Activated CD8-positive, alpha-beta memory T cell treated with anti-CD3 and anti-CD28 coated beads for 36 hours (primary cell): Measurements from ENCODE around the gene MICALL1. TPM values are rescaled to one million over a fixed set of nuclear protein-coding genes. Genes with fewer than 3 reads are reported as not detected.

Experiments used
- CTCF ChIA-PET: fragments of 350-600 bp; sonication (Branson Sonifier 250); formaldehyde crosslinking; loops from one replicate; lab custom pipeline; 2021; ENCODE audit warnings: antibody characterized with exemption; lab: Charles Lee
- POLR2A ChIA-PET: fragments of 350-600 bp; sonication (Branson Sonifier 250); formaldehyde crosslinking; loops from one replicate; lab custom pipeline; 2021; ENCODE audit warnings: antibody characterized with exemption; lab: Charles Lee
- total RNA-seq, 2 experiments: library from RNA; stranded (reverse); gene quantifications; one replicate each; pipeline ENCODE4 v1.2.3, GENCODE V29; 2021

MICALL1 gene, protein sequence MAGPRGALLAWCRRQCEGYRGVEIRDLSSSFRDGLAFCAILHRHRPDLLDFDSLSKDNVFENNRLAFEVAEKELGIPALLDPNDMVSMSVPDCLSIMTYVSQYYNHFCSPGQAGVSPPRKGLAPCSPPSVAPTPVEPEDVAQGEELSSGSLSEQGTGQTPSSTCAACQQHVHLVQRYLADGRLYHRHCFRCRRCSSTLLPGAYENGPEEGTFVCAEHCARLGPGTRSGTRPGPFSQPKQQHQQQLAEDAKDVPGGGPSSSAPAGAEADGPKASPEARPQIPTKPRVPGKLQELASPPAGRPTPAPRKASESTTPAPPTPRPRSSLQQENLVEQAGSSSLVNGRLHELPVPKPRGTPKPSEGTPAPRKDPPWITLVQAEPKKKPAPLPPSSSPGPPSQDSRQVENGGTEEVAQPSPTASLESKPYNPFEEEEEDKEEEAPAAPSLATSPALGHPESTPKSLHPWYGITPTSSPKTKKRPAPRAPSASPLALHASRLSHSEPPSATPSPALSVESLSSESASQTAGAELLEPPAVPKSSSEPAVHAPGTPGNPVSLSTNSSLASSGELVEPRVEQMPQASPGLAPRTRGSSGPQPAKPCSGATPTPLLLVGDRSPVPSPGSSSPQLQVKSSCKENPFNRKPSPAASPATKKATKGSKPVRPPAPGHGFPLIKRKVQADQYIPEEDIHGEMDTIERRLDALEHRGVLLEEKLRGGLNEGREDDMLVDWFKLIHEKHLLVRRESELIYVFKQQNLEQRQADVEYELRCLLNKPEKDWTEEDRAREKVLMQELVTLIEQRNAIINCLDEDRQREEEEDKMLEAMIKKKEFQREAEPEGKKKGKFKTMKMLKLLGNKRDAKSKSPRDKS
- 10 to 100 TPM; 17.9 to 20.5 TPM for total RNA-seq

DNA sequence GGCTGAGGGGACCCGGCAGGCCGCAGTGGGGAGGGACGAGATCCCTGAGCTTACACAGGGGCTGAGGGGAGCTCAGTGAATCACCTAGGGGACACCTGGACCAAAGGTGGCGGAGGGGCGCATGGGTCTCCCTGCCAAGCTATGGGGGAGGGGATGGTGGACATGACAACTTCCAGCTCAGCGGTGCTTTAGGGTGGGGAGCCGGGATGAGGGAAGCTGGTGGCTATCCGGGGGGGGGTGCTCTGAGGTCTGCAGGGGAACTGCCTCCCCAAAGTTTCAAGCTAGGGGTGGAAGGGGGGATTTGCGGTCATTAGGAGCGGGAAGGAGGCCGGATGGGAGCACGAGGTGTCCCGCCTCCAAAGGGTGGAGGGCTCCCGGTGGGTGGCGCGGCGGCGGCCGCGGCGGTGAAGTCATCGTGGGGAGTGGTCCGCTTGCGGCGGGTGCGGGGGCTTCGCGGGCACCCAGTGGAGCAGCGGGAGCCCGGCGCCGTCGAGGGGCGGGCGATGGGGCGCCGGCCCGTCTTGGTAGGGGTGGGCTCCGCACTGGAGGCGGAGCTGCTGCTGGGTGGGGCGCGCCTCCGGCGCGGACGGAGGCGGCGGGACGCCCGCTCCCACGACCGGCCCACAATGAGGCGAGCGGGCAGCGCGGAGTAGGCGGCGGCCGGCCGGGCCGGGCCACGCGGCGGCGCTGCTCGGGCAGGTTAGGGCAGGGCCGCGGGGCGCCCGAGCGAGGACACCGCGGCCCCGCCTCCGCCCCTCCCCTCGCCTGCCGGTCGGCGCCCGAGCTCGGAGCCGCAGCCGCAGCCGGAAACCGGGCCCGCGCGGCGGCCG, at the start of gene MICALL1:
Gene MICALL1, plus strand, starts transcription at position 764 of the 830 bp plus-strand sequence. CDS start 126 bp downstream, outside the sequence.
- POLR2A ChIA-PET, result interaction anchor here (0.6 to 2.3 kb wide), 3 partner anchors 9 to 279 kb away, joined by 5 to 11 read pairs (median 6); no protein-coding TSS in a partner anchor
- CTCF ChIA-PET, result interaction anchor here (0.6 to 2.5 kb wide), 9 partner anchors 9 to 456 kb away, joined by 3 to 8 read pairs (median 3); no protein-coding TSS in a partner anchor

DNA sequence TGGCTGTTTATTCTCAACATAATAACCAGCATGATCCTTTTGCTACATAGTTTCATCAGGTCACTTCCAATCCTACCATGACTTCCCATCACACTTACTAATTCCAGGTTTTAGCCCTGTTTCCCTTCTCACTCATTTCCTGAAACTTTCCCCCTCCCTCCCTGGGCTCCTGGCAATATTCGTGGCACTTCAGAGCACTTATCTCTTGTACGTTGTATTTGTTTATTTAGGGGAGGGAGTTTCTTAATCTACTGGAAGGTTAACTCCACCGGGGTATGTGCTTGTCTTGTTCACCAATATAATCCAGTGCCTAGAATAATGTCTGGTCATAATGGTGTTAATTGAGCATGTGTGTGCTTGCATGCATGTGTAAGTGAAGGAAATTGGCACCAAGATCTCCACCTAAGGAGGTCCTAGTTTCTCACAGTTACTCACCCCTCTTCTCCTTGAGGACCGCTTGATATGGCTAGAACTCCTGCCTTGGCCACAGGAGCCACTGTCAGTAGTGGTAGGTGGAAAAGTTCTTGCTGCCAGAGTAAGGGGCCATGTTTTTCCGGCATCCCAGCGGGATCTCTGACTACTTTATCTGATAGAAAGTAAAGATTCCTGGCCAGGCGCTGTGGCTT, 45.2 kb upstream of the MICALL1 start:
- POLR2A ChIA-PET, result no interaction called here
- CTCF ChIA-PET, result interaction anchor here (1.2 to 1.5 kb wide), 2 partner anchors 8 to 43 kb away, joined by 3 to 9 read pairs; no protein-coding TSS in a partner anchor

DNA sequence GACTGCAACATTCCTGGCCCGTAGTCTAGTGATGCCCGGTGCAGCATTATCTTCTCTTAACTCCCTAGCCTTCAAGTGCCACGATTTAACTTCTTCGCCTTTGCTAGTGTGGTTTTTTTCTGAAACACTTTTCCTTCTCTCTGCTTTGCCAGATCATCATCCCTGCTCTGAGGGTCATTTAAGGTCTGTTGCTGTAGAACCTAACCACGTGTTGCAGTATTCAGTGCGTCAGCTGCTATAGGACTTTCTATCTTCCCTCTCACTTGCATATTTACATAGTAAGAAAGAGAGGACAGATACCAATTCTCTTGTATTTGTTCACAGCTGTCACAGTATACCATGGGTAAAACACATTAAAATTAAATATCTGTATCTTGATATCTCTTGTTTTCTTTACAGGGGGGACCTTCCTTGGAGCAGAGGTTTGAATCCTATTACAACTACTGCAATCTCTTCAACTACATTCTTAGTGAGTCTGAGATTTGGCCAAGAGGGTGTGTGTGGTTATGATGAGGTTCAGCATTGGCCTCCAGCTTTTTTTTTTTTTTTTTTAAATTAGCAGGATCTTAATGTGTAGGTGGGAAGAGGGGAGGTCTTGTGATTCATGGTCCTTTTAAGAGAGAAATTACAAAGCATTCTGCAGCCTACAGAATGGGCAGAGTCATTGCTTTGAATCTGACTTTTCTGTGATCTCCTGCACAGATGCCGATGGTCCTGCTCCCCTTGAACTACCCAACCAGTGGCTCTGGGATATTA, 43.3 kb upstream of the MICALL1 start:
- POLR2A ChIA-PET, result interaction anchor here (0.6 to 1.2 kb wide), 5 partner anchors 14 to 243 kb away, joined by 3 read pairs; no protein-coding TSS in a partner anchor
- CTCF ChIA-PET, result interaction anchor here (0.6 to 3.0 kb wide), 23 partner anchors 9 to 526 kb away, joined by 3 to 30 read pairs (median 4); partner anchors contain the start of genes ANKRD54, GCAT and MICALL1

DNA sequence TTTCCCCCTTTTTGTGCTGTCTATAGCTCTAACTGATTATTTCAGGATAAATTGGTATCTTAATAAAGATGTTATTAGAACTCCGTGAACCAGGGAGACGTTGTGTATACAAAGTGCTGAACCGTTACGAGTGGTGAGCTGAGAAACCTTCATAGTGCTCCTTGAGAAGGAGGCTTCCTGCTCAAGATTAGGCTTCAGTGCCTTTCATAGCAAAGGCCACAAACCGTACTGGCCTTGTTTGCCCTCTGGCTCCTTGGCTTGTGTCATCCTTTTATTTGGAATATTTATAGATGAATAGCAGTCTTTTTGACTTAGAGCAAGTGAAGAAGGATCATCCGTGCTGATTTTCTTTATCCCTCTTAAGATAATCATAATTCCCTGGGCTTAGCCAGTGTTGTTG, 40.6 kb upstream of the MICALL1 start:
- ChIA-PET CTCF (interaction anchor here (1.5 kb wide), 1 partner anchor 31 kb away, joined by 3 read pairs; no protein-coding TSS in a partner anchor), POLR2A (no interaction called here)

DNA sequence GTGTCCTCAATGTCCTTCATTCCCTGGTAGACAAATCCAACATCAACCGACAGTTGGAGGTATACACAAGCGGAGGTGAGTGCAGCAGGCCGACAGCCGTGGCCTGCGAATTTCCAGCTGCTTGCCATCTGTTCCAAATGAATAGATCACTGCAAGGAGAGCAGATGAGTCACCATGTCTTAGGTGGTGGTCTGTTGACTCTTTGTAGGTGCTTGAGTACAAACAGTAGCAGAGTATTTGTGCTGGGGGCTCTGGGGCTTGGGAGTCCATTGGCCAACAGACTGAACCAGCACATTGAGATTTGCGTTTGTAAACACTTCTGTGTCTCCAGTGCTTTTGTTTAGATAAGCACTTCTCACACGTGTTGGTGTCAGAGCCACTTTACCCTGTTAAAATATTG, 35.8 kb upstream of the MICALL1 start:
- POLR2A ChIA-PET, result interaction anchor here (0.6 kb wide), 1 partner anchor 45 kb away, joined by 7 read pairs; no protein-coding TSS in a partner anchor

DNA sequence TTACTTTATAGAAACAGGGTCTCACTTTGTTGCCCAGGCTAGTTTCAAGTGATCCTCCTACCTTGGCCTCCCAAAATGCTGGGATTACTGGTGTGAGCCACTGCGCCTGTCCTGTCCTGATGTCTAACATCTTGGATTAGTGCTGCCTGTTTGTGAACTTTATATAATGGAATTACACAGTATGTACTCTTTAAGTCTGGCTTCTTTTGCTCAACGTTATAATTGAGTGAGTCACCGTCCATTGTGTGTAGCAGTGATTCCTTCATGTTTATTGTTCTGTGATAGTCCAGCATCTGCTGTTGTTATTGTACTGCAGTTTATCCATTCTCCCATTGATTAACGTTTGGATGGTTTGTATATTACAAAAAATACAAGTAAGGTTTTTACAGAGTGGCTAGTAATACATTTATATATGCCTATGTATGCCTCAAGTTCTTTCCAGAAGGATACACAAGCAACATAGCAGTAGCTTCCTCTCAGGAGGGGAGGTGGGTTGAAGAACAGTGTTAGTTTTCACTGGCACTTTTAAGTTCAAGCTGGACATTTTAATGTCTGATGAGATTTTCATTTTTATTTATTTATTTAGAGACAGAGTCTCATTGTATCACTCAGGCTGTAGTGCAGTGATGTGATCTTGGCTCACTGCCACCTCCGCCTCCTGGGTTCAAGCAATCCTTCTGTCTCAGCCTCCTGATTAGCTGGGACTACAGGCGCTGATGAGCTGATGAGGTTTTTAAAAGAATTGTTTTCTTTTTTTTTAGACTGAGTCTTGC, 25.2 kb upstream of the MICALL1 start:
- POLR2A ChIA-PET, result interaction anchor here (0.6 kb wide), 1 partner anchor 25 kb away, joined by 4 read pairs; no protein-coding TSS in a partner anchor
- CTCF ChIA-PET, result interaction anchor here (1.9 kb wide), 1 partner anchor 17 kb away, joined by 6 read pairs; no protein-coding TSS in a partner anchor

More for the DNA sequence above, 35.8 kb upstream of the MICALL1 start:
- CTCF ChIA-PET, result no interaction called here

DNA sequence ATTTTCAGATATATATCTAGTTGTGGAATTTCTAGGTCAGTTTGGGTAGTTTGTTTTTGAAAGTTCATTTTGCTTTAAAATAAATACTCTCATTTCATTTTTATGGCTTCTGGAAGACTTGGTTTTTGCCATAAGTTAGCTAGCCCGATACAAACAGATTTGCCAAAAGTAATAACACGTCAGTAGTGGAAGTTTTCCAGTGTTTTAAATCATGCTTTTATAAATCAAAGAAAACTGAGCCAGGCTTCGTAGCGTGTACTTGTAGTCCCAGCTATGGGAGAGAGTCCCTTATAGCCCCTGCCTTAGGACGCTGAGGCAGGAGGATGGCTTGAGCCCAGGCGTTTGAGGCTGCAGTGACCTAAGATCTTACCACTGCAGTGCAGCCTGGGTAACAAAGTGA, 21.7 kb upstream of the MICALL1 start:
- ChIA-PET CTCF (interaction anchor here (0.9 to 1.0 kb wide), 2 partner anchors 17 to 21 kb away, joined by 4 to 5 read pairs; no protein-coding TSS in a partner anchor), POLR2A (no interaction called here)

DNA sequence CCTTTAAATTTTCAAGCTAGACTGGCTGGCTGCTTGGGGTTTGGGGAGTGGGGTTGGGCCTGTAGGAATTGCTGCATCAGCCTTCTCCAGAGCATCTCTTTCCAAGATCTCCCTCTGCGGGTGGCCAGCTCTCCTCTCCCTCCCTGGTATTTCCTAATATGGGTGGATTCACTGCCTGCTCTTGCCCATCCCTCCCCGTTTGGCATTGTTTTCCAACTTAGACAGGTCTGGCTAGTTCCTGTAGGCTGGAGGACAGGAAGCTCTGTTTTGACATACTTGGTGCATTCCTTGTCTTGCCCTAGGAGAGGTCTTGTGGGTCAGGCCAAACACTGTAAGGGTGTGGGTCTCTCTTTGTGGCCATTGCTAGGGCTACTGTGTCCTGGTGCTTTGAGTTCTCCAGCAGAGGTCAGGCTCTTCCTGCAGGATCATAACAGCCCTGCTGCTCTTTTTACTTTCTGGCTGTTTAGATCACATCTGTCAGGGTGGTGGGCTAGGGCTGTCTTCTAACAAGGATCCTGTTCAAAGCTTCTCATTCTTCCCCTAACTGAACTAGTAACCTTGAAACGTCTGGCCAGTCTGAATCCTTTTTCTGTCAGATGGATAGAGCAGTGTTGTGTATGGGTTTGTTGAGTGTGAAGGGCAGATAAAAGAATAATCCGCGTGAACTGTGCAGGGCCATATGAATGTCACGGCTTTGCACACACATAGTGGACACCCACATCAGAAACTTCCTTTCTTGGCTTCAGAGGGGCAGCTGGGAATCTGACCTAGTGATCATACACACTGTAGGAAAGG, 18.3 kb upstream of the MICALL1 start:
- CTCF ChIA-PET, result interaction anchor here (1.3 kb wide), 1 partner anchor 35 kb away, joined by 3 read pairs; no protein-coding TSS in a partner anchor
- POLR2A ChIA-PET, result interaction anchor here (0.7 kb wide), 1 partner anchor 150 kb away, joined by 3 read pairs; no protein-coding TSS in a partner anchor

DNA sequence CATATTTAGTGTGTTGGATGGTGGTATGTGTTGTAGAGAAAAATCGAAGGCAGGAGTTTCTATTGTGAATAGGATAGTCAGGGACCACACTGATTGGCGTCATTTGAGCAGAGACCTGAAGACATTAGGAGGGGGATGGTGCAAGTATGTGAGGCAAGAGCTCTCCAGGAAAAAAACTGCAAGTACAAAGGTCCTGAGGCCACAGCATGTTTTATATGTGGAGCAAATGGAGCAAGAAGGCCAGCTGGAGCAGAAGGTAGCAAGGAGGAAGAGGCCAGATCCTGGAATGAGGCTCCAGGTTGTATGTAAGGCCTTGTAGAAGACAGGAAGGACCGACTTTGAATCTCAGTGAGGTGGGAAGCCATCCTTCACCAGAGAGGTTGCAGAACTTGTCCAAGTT, 14.2 kb upstream of the MICALL1 start:
- POLR2A ChIA-PET, result no interaction called here
- CTCF ChIA-PET, result interaction anchor here (1.8 kb wide), 1 partner anchor 74 kb away, joined by 7 read pairs; no protein-coding TSS in a partner anchor

DNA sequence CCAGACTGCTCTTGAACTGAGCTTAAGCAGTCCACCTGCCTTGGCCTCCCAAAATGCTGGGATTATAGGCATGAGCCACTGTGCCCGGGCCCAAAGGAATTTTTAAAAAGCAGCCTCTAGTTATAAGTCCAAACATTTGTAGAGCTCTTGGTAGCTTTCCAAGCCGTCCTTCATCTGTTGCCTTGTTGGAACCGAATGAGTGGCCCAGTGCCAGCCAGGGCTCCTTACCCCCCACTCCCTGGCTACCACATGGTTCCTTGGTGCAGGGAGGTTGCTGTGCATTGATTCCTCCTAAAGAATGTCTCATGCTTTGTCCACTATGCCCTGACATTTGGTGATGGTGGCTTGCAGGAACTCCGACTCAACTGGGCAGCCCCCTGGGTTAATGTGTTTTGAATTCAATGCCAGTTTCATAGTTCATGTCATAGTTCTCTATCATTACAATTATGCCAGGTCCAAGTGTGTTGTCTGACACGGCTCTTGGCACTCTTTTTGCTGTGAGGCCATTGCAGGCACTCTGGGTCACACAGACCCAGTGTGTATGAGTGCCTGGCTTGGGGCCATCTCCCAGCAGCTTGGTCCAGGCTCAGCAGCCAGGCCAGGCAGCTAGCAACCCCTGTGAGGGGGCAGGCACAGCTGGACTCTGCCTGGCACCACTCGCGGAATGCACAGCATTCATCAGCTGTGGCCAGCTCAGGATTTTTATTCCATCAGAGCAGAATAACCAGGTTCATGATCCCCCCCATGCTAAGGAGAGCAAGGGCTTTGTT, 13.3 kb upstream of the MICALL1 start:
- ChIA-PET POLR2A (interaction anchor here (0.6 to 1.0 kb wide), 2 partner anchors 10 to 136 kb away, joined by 3 to 11 read pairs; no protein-coding TSS in a partner anchor), CTCF (interaction anchor here (0.9 to 1.8 kb wide), 2 partner anchors 29 to 75 kb away, joined by 4 to 7 read pairs; no protein-coding TSS in a partner anchor)

DNA sequence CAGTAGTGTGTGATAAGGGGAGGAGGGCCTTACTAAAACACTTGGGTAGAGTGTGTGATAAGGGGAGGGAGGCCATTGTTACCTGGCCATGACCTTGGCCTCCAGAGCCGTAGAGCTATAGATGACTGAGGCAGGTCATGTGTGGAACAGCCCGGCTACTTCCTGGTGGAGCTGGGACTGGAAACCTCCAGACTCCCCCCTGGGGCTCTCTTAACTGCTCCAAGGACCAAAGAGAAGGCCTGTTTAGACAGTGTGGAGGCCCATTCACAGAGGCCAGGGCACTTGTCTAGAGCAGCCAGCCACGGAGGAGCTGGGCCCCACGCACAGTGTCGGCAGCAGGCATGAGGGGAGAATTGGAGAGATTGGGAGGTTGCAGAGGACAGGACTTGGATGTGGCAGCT, 12.5 kb upstream of the MICALL1 start:
- CTCF ChIA-PET, result interaction anchor here (0.9 to 1.8 kb wide), 2 partner anchors 30 to 76 kb away, joined by 4 to 7 read pairs; no protein-coding TSS in a partner anchor
- POLR2A ChIA-PET, result interaction anchor here (0.6 to 1.0 kb wide), 2 partner anchors 137 to 900 kb away, joined by 3 to 6 read pairs; partner anchors contain the start of gene DNAL4

DNA sequence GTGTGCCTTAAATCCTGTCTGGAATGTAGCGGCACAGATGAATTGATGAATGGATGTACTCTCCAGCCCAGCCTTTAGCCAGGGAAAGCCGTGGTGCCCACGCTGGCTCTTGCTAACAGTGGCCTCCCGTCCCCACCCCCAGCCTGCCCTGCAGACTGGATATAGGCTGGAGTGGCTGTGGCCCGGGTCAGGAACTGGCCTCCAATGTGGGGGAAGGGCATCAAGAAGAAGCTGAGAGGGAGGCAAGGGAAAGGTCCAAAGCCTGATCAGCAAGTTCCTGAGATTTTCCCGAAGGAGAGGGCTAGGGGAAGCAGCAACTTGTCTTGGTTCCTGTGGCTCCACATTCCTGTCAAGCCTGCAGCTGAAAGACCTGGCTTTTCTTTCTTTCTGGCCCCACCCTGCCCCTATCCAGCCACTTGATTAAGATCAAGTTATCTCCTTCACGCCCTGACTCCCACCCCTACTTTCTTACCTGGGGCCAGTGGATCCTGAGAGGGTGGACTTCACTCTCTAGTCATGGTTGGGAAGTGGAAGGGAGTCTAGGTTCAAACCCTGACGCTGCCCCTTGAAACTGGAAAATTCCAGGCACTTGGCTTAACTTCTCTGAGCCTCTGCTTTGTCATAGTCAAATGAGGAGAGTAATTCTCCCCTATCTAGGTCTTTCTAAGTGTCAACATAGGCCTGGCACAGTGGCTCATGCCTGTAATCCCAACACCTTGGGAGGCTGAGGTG, 11.0 kb upstream of the MICALL1 start:
- ChIA-PET CTCF (interaction anchor here (1.3 kb wide), 1 partner anchor 12 kb away, joined by 3 read pairs; no protein-coding TSS in a partner anchor), POLR2A (interaction anchor here (1.6 kb wide), 1 partner anchor 11 kb away, joined by 11 read pairs; the partner anchor contains the start of gene MICALL1)

DNA sequence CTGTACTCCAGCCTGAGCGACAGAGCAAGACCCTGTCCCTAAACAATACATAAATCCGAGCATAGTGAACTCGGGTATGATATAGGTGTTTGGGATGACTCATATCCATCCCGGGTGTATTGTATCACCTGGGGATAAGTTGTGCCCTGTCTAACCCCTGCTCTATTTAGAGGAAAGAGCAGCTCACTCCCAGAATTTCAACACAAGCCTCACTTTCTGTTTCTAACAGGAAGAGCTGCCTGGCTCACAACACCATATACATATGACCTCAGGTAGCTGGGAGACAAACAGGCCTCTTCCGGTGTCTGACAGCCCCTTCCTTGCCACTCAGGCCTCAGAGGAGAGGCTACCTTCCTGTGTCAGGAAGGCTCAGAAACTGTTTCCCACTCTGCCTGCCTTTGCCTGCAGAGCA, 9.9 kb upstream of the MICALL1 start:
- POLR2A ChIA-PET, result interaction anchor here (0.6 to 1.6 kb wide), 2 partner anchors 9 to 136 kb away, joined by 3 to 11 read pairs; partner anchors contain the start of gene MICALL1

More for the DNA sequence above, 9.9 kb upstream of the MICALL1 start:
- CTCF ChIA-PET, result interaction anchor here (1.2 to 1.3 kb wide), 2 partner anchors 11 to 31 kb away, joined by 3 read pairs; no protein-coding TSS in a partner anchor
